ENCODE data around the gene SMARCB1.

GRCh38 chr22:23836281-23836680, 49.5 kb downstream of the SMARCB1 start:
- no peak for TF ChIP-seq CTCF (conservative IDR thresholded peaks at IDR 0.05; ENCODE audit: low read depth, low read length)
- TF ChIP-seq POLR2A (IDR thresholded peaks at IDR 0.05; ENCODE audit: low read depth, low read length) = no peak
- TF ChIP-seq BHLHE40 (IDR thresholded peaks at IDR 0.05; ENCODE audit: low read depth, low read length) = no peak
- no peak for TF ChIP-seq MAZ (IDR thresholded peaks at IDR 0.05; ENCODE audit: borderline replicate concordance, low read depth, low read length)
- no peak for TF ChIP-seq MXI1 (IDR thresholded peaks at IDR 0.05; ENCODE audit: borderline replicate concordance, low read depth, low read length)
- TF ChIP-seq MAFK (IDR thresholded peaks at IDR 0.05; ENCODE audit: low read depth, low read length) = no peak
- TF ChIP-seq RCOR1 (IDR thresholded peaks at IDR 0.05; ENCODE audit: insufficient replicate concordance, low read length) = no peak
- no peak for TF ChIP-seq RFX5 (IDR thresholded peaks at IDR 0.05; ENCODE audit: low read depth, low read length)
